Stimulated activated CD8-positive, alpha-beta memory T cell treated with anti-CD3 and anti-CD28 coated beads, Interleukin-15, amount 100 ng/mL, for 48 hours (primary cell): ENCODE measurements around the gene SMCP.

ENCODE experiments used
- DNase-seq, 2 donors: peaks; one replicate each; pipeline ENCODE4 v3.0.0-alpha.2; 2020; ENCODE audit warnings: low read depth in 2 of 2

The SMCP gene, protein sequence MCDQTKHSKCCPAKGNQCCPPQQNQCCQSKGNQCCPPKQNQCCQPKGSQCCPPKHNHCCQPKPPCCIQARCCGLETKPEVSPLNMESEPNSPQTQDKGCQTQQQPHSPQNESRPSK

DNA sequence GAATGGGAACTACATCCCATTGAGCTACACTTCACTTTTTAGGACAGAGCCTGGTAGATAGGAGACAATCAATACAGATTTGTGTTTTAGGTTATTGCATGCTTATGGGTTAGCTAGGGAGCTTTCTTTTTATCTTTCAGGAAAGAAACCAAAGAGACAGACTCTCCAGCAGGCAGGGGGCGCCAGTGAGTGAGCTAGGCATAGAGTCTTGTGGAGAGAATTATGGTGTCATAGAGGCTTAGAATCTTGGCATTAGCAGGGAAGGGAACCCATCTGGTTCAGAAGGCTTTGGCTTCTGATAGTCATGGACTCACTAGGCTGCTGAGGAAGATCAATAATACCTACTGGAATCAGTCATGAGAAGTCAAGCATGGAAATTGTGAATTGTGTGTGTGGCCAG is at the start of gene SMCP:
TSS of gene SMCP (plus strand) at position 281 of the 400 bp plus-strand sequence. CDS start 6,101 bp downstream, outside the sequence.
- DNase-seq = no peak

DNA sequence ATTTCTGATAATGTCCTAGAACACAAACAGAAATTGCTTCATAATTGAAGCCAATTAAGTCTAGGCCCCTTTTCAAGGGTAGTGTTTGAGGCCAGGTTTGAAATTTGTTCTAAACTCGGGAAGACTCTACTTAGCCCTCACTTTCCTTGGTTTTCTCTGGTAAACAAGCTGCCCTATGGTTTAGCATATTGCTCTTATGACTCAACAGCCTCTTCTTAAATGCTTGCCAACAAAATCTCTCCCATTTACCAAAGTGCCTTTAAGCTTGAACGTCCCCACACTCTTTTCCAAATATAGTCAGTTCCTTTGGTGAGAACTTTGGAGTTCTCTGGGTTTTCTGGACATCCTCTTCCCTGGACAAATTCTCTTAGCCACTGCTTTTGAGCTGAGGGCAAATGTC is 41.3 kb upstream of the SMCP start:
- DNase-seq = no peak

DNA sequence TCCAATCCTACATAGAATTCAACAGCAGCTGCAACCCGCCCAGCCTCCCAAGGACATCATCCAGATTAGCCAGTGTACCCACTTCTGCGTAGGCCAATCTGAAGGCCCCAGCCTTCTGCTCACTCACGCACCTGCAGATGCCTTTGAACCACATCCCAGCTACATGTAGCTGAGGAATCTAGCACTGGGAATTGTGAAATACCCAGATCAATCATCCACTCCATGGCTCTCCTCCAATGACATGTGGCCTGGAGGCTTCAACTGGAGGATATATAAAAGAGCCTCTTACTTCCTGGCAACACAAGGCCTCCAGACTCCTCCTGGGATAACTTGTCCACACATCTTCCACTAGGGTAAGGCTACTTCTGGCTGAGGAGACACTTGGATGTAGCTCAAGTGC is 35.6 kb upstream of the SMCP start, which contains the start of gene LCE6A:
TSS of gene LCE6A (plus strand) at position 301 of the 400 bp plus-strand sequence. CDS start 665 bp downstream, outside the sequence.
- DNase-seq = no peak

DNA sequence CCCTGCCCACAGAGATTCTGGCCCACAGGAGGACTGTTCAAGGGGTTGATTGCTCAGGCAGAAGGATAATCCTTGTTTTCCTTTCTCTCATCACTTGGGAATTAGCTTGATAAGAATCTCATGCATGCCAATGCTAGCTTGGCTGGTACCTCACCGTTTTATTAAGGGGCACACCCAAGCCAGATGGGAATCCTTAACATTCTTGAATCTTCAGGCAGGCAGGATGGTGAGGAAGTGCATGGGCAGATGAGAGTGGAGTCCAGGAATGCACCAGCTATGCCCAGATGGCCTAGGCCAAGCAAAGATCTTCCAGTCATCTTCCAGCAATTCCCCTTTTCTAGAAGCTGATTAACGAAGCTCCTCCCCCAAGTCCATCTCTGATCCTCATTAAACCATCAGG is 22.5 kb upstream of the SMCP start:
- DNase-seq = no peak

DNA sequence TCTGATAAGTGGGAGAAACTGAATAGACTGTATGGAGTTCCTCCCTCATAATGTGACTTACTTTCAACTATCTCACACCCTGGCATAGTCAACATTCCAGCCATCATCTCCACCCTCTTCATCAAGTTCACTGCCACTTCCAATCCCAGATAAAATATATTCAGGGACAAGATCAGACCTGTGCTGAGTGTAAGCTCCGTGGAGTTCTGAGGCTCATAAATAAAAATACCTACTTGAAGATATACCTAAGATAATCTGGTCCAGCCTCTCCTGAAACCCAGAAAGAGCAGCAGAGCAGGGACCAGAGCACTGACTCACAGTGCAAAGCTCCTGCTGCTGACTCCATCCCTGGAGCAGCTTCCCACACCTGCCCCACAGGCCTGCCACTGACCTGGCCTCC is 20.1 kb upstream of the SMCP start:
- no peak for DNase-seq

DNA sequence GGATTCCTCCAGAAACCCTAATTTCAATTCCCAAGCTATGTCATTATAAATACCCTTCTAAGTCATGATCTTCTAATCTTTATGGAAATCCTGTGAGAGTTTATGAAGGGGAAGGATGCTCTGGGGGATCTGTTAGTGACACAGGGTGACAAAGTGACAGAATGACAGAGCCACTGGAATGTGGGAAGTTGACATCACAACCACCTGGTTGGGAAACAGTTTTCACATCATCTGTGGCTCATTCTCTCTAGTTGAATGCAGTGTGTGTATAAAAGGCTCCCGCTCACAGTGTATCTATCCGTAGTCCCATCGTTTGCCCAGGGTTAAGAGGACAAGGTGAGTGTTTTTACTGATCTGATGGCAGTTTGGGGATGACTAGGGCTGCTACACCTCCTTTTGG is 18.4 kb upstream of the SMCP start, which contains the start of gene LCE7A:
TSS of gene LCE7A (plus strand) at position 301 of the 400 bp plus-strand sequence. CDS start 702 bp downstream, outside the sequence.
- no peak for DNase-seq

DNA sequence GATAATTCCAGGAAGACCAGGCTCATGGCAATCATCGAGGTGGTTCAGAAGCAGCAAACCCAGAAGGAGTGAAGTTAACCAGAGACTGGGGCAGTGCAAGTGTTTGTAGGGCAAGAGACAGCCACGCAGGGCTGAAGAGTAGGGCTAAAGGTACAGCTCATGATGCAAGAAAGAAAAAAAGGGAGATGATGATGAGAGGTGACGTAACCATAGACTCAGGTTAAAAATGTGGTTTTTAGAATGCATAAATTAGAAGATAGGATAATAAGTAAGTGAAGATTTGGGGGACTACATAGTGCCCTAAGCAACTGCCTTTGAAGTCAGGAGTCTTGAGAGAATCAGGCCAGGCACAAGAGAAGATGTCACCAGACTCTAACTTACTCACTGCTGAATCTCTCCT is 18.0 kb upstream of the SMCP start:
- DNase-seq = no peak

DNA sequence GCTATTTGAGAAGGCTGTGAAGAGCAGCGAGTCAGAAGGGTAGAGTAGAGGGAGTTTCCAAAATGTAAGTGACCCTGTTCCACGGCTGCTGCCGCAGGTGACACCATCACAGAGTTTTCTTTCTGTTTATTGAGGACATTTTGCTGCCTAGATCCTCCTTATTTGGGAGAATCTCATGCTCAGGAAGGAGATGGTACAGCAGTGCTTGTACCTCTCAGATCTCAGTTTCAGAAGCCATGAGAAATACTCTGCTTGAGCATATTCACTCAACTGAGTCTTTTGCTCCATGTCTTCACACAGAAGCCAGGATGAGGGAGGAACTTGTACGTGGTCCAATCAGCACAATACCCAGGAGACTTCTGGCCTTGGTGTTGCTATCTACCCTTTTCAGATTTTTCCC is 16.7 kb upstream of the SMCP start:
- no peak for DNase-seq

DNA sequence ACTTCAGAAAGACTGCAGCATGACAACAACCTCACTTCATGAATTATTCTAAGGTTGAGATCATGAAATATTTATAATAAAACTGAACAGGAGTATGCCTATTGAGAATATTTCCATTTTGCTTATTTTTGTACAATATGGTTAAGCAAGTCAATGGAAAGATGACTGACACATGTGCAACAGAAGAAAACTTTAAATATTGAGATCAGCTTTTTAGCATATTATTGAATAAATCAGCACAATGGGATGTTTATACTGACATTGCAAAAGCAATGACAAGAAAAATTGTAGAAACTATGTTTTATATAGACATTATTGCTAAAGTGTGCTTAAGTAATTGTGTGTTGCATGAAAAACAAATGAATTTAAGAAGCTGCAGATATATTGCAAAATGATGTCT is 13.7 kb upstream of the SMCP start:
- DNase-seq = no peak

DNA sequence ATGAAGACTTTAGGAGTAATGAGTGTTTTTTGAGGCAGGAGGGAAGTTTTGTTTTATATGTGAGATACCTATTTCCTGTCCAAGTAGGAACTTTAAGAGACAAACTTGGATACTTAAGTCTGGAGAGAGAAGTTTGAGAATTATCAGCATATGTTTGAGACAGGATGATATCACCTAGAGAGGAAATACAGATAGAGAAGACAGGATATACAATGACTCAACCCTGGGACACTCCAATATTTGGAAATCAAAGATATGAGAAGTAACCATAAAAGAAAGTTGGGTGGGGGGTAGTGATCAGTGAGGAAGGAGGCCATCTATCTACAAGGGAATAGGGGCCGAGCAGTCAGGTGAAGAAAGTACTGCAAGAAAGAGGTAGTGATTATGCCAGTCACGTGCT is 11.8 kb upstream of the SMCP start:
- no peak for DNase-seq

DNA sequence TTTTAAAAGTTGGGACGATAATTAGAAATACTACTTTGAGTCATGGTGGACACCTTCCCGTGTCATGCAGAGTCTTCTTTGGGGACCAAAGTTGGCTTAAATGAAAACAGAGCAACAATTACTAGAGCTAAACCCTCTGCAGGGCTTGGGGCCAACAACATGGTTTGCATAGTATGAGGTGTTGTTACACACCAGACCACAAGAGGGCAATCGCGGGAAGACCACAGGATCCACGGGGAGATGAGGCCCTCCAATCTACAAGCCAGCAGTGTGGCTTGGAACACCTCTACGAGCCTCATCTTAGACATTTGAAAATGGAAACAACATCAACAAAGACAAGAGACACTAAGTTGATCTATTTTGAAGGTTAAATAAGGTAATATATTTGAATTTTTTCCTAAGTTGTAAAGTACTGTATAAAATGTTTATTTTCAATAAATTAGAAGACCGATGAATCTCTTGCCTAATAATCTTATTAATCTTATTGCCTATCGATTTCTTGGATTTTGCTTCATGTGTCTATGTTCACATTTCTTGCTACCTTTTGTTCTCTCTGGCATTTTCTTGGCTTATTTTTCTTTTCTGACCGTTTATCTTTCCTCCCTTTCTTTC is 8.2 kb upstream of the SMCP start:
- peak; percentile 13 to 36 for DNase-seq

DNA sequence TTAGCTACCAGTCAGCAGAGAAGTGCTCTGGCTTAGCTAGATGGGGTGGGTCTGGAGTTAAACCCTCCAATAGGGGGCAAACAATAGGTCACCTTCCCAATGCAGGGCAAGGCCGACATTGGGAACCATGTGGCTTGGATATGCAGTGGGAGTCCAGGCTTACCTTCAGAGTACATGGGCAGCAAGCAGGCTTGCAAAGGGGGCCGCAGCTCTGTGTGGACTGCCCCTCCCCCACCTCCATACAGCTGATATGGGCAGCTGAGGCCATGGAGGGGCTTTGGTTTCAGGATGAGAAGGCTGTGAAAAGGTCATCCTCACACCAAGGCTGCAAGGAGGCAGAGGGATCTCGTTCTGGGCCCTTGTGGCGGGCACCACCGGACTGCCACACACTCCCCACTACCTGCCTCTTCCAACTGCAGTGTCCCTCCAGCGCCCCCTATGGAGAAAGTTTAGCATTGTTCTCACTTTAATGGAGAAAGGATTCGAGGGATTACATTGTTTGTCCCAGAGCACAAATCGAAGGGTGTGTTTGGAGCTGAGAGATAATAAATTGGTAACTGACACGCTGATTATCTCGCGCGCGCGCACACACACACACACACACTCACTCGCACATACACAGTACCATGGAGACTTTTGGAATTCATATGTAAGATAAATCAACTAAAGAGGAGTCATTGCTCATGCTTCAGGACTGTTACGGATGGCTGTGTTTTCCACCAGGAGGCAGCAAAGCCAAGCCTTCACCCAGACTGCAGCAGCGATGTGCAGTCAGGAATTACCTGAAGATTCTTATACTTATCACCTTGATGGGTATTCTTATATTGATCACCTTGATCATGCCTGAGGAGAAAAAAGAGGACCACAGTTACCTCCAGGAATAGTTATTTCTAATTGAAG is 7.0 kb upstream of the SMCP start:
- no peak for DNase-seq

DNA sequence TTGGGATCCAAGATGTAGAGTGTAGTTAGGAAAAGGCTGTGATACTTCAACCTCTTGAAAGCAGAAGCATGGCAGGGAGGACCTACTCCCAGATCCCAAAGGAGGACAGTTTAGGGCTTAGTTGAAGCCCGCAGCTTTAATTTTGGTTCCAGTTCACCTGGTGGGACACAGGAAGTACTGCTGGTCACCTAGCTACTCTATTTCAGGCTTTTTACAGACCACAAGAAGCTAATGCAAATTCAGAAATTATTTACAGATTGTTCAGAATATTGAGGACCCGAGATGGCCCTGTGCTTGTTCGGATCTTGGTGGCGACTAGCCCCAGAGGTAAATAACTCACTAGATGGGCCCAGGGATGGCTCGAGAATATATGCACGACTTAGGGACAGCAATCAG is 6.4 kb upstream of the SMCP start:
- no peak for DNase-seq

DNA sequence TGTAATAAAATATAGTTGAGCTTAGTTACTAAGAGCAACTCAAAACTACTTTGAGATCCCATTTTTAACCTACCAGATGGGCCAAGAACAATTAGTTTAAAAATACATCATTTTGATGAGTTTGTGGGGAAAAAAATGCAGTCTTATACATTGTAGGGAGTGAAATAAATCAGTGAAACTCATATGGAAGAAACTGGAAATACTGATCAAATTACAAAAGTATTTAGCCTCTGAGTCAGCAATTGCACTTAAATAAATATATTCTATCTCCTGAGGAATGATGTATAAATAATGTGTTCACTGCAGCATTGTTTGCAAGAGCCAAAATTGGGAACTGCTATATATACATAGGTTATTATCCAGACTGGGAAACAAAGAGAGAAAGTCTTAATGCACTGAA is 4.6 kb upstream of the SMCP start:
- DNase-seq = no peak

DNA sequence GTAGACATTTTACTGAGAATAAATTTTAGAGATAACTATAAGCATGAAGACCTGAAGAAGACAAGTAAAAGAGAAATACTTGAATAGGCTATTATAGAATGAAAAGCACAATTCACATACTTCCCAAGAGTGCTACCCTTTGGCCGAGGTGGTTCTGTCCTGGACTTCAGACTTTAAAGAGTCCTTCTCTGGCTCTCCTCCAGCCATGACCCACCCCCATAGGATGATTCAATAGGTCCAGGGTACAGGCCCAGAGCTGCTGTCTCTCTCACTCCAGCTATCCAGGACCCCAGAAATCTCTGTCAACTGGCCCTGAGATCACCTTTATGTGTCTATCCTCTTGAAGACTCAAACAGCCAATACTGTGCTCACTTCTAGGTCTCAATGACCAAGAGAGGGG is 1.3 kb upstream of the SMCP start:
- DNase-seq = no peak

DNA sequence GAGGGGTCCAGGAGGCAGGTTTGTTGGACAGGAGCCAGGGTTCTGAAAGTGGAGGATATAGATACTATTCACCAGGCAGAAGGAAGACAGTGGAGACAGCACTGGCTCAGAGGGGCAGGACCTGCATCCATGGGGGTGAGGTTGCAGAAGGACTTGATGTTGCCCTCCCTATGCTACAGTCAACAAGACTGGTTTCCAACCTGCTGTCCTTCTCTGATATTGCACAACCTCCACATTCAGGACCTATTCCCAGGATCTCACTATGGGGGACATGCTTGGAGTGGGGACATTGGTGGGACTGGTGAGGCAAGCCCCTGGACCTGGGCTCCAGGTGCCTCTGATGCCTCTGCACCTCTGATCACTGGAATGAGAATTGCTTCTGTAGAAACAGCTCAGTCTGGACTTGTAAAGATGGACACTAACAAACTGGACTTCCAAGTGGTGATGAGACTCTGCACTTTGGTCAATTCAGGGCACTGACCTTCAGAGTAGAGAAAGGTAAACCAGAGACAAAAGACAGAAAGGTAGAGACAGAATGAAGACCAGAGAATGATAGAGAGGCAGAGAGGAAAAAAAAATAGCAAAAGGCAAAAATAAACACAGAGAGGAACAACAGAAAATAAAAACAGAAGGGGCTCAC is 1.6 kb downstream of the SMCP start:
- no peak for DNase-seq

DNA sequence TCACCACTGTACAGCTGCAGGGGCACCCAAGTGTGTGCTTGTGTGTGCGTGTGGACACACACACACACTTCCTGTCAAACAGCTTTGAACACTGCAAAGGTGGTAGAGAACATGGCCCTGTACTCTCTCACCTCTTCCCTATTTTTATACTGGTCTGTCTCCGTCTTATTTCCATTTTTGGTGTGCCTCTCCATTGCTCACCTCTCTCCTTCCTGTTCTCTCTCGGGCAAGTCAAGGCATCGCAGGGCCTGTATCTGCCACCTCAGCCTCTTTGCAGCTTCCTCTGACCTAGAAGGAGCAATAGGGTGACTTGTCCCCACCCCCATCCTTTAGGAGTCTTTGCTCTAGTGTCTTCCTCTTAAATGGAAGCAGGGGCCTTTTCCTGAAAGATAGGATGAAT is 2.2 kb downstream of the SMCP start:
- no peak for DNase-seq

DNA sequence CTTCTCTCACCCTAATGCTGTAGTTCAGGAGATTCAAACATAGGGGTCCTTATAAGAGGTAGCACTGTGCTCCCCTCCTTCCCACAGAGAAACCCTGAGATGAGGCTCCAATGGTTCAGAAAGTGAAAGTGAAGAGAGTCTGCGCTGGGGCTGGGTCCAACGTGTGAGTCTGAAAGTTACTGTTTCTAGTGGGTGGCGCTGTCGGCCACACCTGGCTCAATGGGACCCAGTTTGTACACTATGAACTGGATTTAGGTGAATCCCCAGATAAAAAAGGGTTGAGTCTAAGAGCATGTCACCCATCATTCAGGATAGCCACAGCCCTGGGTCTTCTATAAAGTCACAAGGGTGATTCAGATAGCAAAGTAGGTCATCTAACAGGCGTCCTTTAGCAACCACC is 2.8 kb downstream of the SMCP start:
- DNase-seq = no peak

DNA sequence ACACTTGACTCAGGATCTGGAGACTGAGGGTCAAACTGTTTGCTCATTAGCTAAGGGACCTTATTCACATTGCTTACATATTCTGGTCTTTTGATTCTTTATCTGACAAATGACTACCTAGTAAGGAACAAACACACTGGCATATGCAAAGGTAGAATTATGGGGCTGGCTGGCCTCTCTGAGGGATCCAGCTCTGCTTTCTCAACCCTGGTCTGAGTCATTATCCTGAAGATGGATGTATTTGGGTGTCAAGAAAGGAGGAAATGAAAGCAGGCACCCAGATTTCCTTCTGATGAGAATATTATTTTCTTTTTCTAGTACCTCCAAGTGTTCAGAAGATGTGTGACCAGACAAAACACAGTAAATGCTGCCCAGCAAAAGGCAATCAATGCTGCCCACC is 6.0 kb downstream of the SMCP start:
- DNase-seq = no peak

DNA sequence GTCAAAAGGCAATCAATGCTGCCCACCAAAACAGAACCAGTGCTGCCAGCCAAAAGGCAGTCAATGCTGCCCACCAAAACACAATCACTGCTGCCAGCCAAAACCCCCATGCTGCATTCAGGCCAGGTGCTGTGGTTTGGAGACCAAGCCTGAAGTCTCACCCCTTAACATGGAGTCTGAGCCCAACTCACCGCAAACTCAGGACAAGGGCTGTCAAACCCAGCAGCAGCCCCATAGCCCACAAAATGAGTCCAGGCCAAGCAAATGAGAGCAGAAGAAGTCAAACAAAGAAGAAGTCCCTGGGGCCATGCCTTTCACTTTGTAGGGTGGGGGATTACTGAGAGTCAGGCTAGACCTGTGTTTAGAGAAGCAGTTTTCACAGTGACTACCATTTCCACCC is 6.4 kb downstream of the SMCP start:
- DNase-seq = no peak

DNA sequence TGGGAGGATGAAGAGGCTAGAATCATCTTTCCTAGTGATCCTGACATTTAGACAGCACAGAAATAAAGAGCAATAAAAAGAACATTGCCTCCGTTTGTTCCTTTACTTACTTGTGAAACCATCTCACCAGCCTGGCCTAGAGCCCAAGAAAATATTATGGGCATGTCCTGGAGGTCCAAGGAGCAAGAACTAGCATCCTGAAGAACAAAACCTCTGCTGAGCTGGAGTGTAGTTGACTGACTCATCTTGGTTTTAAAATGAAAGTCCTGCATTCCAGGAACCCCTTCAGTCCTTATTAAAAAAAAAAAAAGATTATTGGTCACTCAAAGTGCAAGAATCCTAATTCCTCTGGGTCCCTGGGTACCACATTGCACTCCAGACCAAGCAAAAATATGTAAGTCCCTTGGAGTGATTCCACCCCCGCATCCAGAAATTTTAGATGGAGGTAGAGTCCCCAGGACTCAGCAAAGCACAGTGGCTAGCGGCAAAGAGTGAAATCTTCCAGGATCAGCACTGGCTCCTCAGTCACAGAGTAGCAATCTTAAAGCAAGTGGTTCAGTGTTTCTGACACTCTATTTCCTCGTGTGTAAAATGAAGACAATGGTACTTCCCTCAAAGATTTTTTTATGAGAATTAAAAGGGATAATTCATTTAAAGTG is 7.0 kb downstream of the SMCP start:
- DNase-seq = no peak

DNA sequence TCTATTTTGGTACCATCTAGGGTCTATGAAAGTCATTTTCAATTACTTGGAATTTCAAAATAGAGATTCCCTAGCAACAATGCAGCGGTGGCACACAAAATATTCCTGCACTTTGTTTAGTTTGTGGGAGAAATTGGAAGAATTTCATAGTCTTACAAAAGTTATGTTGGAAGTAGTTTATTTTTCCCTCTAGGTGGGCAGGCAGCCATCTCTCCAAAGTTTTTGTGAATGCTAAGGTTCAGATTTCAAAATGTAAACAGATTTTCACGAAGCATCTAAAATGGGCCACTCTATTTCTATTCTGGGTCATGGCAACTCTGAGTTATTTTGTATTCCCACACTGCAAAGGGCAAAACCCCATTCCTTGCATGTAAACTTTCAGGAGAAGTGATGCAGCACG is 8.0 kb downstream of the SMCP start:
- no peak for DNase-seq
